GM19463 (cell line): ENCODE measurements around the gene TRDN.

Experiments used
- ATAC-seq: cut with Tn5 transposase; IDR thresholded peaks from one replicate; pipeline ENCODE4 v1.9.1; 2021; ENCODE audit warnings: mild to moderate bottlenecking, moderate library complexity; ENCODE audit not compliant: unreplicated experiment

TRDN gene

DNA sequence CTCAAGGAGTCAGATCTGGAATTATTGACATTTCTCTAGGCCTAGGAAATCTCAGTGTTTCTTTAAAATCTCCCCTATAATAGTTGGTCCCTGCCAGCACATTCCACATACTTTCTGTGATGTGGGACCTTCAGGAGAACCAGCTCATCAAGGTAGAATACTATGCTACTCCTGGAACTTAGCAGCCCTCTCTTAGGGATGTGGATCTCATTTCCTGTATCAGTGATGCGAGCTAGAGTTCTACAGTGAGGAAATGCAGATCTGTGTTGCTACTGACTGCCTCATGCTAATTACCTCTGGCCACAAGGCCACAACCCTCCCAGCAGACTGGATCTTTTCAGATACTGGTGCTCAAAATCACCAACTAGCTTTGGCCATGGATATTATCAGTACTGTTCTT, 446.9 kb downstream of the TRDN start:
- ATAC-seq, result no peak

GRCh38 chr6:123182998-123183397, 453.8 kb downstream of the TRDN start:
- ATAC-seq, result no peak

GRCh38 chr6:123176706-123177105, 460.0 kb downstream of the TRDN start:
- no peak for ATAC-seq

DNA sequence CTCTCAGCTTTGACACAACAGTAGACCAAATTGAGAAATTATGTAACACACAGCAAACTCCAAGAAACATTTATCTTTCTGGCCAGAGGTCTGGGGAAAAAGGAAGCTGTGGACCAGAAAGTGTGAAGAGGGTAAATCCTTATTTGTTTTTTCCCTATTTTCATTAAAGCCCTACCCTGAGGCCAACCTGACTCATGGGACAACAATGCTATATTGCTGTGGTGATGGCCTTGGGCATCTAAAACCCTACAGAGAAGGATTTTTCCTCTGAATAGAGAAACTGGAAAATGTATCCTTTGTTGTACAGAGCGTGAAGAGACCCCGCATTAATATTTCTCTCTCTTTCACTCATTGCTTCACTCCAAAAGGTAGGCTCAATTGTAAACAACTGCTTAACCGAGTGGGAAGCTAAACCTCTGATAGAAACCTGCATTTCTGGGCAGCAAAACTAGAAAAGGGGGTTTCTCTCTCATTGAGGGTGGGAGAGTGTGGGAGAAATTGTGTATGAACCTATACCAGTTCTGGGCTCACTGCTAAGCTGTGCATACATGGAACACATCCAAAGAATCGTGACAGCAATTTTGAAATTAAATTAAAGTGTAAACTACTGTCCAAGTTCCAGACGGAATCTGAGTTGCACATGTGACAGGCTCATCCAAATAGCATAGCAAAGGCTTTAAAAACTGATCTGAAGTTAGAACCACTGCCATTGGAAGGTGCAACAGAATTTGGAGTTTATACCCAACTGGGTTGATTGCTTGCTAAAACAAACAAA, 465.2 kb downstream of the TRDN start:
- ATAC-seq, result no peak

DNA sequence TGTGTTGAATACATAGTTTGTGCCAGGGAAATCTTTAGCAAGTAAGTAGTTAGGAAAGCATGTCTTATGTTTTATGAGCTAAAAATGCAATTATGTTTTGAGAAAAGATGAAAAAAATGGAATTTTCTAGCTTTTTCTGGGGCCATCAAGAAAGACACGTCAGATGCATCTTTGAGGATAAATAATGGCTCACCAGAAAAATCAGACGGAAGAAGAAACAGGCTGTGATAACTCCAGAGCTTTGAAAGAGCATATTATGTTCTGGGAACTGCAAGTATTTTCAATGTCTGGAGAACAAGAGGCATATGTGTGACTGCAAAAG, 467.0 kb downstream of the TRDN start:
- ATAC-seq, result no peak

DNA sequence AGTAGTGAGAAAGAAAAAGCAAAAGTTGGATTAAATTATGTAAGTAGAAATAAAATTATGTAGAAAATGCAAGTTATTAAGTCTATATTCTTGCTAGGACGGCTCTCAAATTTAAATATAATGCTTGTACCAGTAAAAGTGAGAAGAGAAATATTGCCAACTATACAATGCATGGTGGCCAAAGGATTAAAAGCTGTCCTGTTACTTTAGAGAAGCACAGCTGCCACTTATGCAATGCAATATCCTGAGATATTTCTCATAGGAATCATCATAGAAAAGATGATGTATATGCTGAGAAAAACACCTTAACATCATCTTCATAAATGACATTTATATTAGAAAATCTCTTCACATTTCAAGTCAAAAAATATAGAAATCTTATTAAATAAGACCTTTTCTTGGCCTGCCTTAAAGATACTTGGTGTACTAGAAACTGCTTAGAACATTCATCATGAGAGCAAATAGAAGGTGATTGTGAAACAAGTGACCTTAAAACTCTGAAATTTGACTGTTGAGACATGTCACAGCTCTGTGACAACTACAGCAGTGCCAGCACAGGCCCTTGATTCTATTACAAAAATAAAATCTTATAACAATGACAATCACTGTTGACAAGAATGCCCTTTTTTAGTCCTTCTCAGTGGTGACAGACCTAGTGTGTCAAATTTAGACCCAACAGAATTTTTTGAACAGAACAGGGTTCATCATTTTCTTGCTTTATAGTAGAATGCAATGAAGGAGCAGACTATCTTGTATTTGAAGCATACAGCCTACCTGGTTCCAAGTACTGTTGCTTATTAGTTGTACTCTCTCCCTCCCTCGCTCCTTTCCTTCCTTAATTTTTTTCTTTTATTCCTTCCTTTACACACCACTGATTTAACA, 467.6 kb downstream of the TRDN start:
- no peak for ATAC-seq

- no peak for ATAC-seq
Measured at GRCh38 chr6:123168466-123168865, 468.3 kb downstream of the TRDN start.
